Trophoblast cell (in vitro differentiated cells and primary cell): ENCODE results near the gene SDE2.

ENCODE experiments used
- DNase-seq, 2 donors: peaks; one replicate each; pipeline ENCODE4 v3.0.0-alpha.2; 2016
- H2AFZ ChIP-seq: 2 replicates; pipeline ENCODE4 v1.6.1; 2013; ENCODE audit warnings: low read length, moderate library complexity, mild to moderate bottlenecking; ENCODE audit not compliant: insufficient read depth, poor library complexity
- H2AK5ac ChIP-seq: 2 replicates; pipeline ENCODE4 v1.6.1; 2013; ENCODE audit warnings: mild to moderate bottlenecking, low read length
- H2BK120ac ChIP-seq: 2 replicates; pipeline ENCODE4 v1.6.1; 2013; ENCODE audit warnings: low read length, mild to moderate bottlenecking, moderate library complexity; ENCODE audit not compliant: insufficient read depth, poor library complexity
- H2BK12ac ChIP-seq: 2 replicates; pipeline ENCODE4 v1.6.1; 2013; ENCODE audit warnings: mild to moderate bottlenecking, low read length, moderate library complexity
- H2BK5ac ChIP-seq: 2 replicates; pipeline ENCODE4 v1.6.1; 2013; ENCODE audit warnings: low read length, low read depth, moderate library complexity, mild to moderate bottlenecking; ENCODE audit not compliant: poor library complexity
- H3K14ac ChIP-seq: 2 replicates; pipeline ENCODE4 v1.6.1; 2013; ENCODE audit warnings: mild to moderate bottlenecking, low read length
- H3K18ac ChIP-seq: 2 replicates; pipeline ENCODE4 v1.6.1; 2013; ENCODE audit warnings: mild to moderate bottlenecking, low read length
- H3K23ac ChIP-seq: 2 replicates; pipeline ENCODE4 v1.6.1; 2013; ENCODE audit warnings: low read length
- H3K27ac ChIP-seq: 2 replicates; pipeline ENCODE4 v1.5.1; 2013; ENCODE audit warnings: low read depth, mild to moderate bottlenecking, inconsistent platforms, low read length, moderate library complexity
- H3K27me3 ChIP-seq: 2 replicates; pipeline ENCODE4 v1.6.1; 2013; ENCODE audit warnings: inconsistent platforms, mild to moderate bottlenecking, low read length, moderate library complexity; ENCODE audit not compliant: insufficient read depth
- H3K36me3 ChIP-seq, 2 experiments: 1 replicate in 1 of 2; 2 replicates in 1 of 2; pipeline ENCODE4 v1.6.1; 2013; ENCODE audit warnings: low read length in 2 of 2, mild to moderate bottlenecking in 2 of 2, moderate library complexity in 1 of 2; ENCODE audit not compliant: insufficient read depth in 2 of 2, control insufficient read depth in 1 of 2
- H3K4ac ChIP-seq: 2 replicates; pipeline ENCODE4 v1.6.1; 2013; ENCODE audit warnings: low read depth, mild to moderate bottlenecking, low read length, moderate library complexity
- H3K4me1 ChIP-seq, 2 experiments: 1 replicate in 1 of 2; 2 replicates in 1 of 2; pipeline ENCODE4 v1.6.1; 2013; ENCODE audit warnings: low read length in 2 of 2, mild to moderate bottlenecking in 2 of 2, moderate library complexity in 1 of 2; ENCODE audit not compliant: insufficient read depth in 2 of 2, control insufficient read depth in 1 of 2
- H3K4me2 ChIP-seq: 2 replicates; pipeline ENCODE4 v1.6.1; 2013; ENCODE audit warnings: inconsistent platforms, mild to moderate bottlenecking, low read length, moderate library complexity
- H3K4me3 ChIP-seq: 2 replicates; pipeline ENCODE4 v1.5.1; 2013; ENCODE audit warnings: mild to moderate bottlenecking, low read depth, low read length, inconsistent platforms
- H3K79me1 ChIP-seq: one replicate; pipeline ENCODE4 v1.6.1; 2013; ENCODE audit warnings: low read length
- H3K79me2 ChIP-seq: 2 replicates; pipeline ENCODE4 v1.6.1; 2013; ENCODE audit warnings: low read length, mild to moderate bottlenecking; ENCODE audit not compliant: control insufficient read depth, insufficient read depth, poor library complexity
- H3K9ac ChIP-seq: 2 replicates; pipeline ENCODE4 v1.6.1; 2013; ENCODE audit warnings: mild to moderate bottlenecking, low read length
- H3K9me3 ChIP-seq: 2 replicates; pipeline ENCODE4 v1.6.1; 2013; ENCODE audit warnings: low read depth, mild to moderate bottlenecking, control low read depth, inconsistent platforms, low read length; ENCODE audit not compliant: insufficient read depth
- H4K12ac ChIP-seq: 2 replicates; pipeline ENCODE4 v1.6.1; 2013; ENCODE audit warnings: low read depth, mild to moderate bottlenecking, low read length, moderate library complexity
- H4K8ac ChIP-seq: 2 replicates; pipeline ENCODE4 v1.6.1; 2013; ENCODE audit warnings: low read depth, mild to moderate bottlenecking, low read length, moderate library complexity
- H4K91ac ChIP-seq: one replicate; pipeline ENCODE4 v1.6.1; 2013; ENCODE audit warnings: low read depth, mild to moderate bottlenecking, low read length, moderate library complexity
- WGBS: extraction: QIAGEN DNeasy Blood & Tissue Kit; methylation state at CpG from one replicate; pipeline ENCODE4 v1.1.7; 2013; ENCODE audit warnings: missing lambda C conversion rate; ENCODE audit not compliant: insufficient read length, insufficient coverage; ENCODE audit errors: extremely low coverage; 5-methylcytosine and 5-hydroxymethylcytosine counted together

Gene SDE2

GRCh38 chr1:226044514-226045101 lies 45.5 kb upstream of the SDE2 start:
- no peak overlapping the region for H2BK12ac ChIP-seq
- no peak overlapping the region for H3K4me3 ChIP-seq
- no CpG with 5 or more reads among the region's 4 CpGs for WGBS
- H3K27ac ChIP-seq: no peak overlapping the region
- H3K9ac ChIP-seq: no peak overlapping the region
- H3K27me3 ChIP-seq: no peaks in the 10 kb centered on the region
- no peak overlapping the region for H3K14ac ChIP-seq
- H2BK5ac ChIP-seq: no peak overlapping the region
- H2AK5ac ChIP-seq: no peak overlapping the region
- H3K4me1 ChIP-seq: no peaks in the 10 kb centered on the region
- H3K9me3 ChIP-seq: no peaks in the 10 kb centered on the region
- H3K23ac ChIP-seq: no peak overlapping the region
- H2BK120ac ChIP-seq: no peak overlapping the region
- no peak overlapping the region for H4K8ac ChIP-seq
- no peak overlapping the region for H3K18ac ChIP-seq
- H4K91ac ChIP-seq: no peak overlapping the region
- no peak overlapping the region for H3K4ac ChIP-seq
- no peak overlapping the region for H3K4me2 ChIP-seq
- H3K36me3 ChIP-seq: no peaks in the 10 kb centered on the region
- H3K79me2 ChIP-seq: no peaks in the 10 kb centered on the region
- H4K12ac ChIP-seq: no peak overlapping the region
- no peak overlapping the region for H2AFZ ChIP-seq
- no peak for DNase-seq
- H3K79me1 ChIP-seq: no peaks in the 10 kb centered on the region

GRCh38 chr1:226041419-226041818 lies 42.3 kb upstream of the SDE2 start:
- Histone ChIP-seq H3K4me1 (no peaks in the 10 kb centered on the region), H3K4me3 (no peak overlapping the region), H3K36me3 (no peaks in the 10 kb centered on the region), H3K79me1 (no peaks in the 10 kb centered on the region), H2AFZ (no peak overlapping the region), H3K14ac (no peak overlapping the region), H3K4ac (no peak overlapping the region), H4K12ac (no peak overlapping the region), H3K9me3 (no peaks in the 10 kb centered on the region), H2BK120ac (no peak overlapping the region), H3K27me3 (no peaks in the 10 kb centered on the region), H3K4me2 (no peak overlapping the region), H2BK5ac (no peak overlapping the region), H4K91ac (no peak overlapping the region), H3K9ac (no peak overlapping the region), H3K79me2 (no peaks in the 10 kb centered on the region), H2BK12ac (no peak overlapping the region), H3K18ac (no peak overlapping the region), H3K23ac (no peak overlapping the region), H3K27ac (no peak overlapping the region), H2AK5ac (no peak overlapping the region), H4K8ac (no peak overlapping the region)
- WGBS: no CpG with 5 or more reads among the region's 1 CpG
- DNase-seq: no peak

- Histone ChIP-seq H3K4me2 (no peak overlapping the region), H3K4me3 (no peak overlapping the region), H4K8ac (no peak overlapping the region), H3K79me2 (no peaks in the 10 kb centered on the region), H2BK12ac (no peak overlapping the region), H4K91ac (no peak overlapping the region), H3K9me3 (no peaks in the 10 kb centered on the region), H2BK5ac (no peak overlapping the region), H3K27ac (no peak overlapping the region), H3K18ac (no peak overlapping the region), H3K23ac (no peak overlapping the region), H3K9ac (no peak overlapping the region), H3K14ac (no peak overlapping the region), H2AFZ (no peak overlapping the region), H3K36me3 (no peaks in the 10 kb centered on the region), H4K12ac (no peak overlapping the region), H2BK120ac (no peak overlapping the region), H3K79me1 (no peaks in the 10 kb centered on the region), H3K27me3 (no peaks in the 10 kb centered on the region), H3K4me1 (peaks cover 3 to 4% of the 10 kb centered on the region in 2 experiments), H3K4ac (no peak overlapping the region), H2AK5ac (no peak overlapping the region)
- no CpG with 5 or more reads among the region's 1 CpG for WGBS
- DNase-seq: no peak
Measured at GRCh38 chr1:226038661-226039060, 39.5 kb upstream of the SDE2 start.

- WGBS: no CpG with 5 or more reads among the region's 5 CpGs
- Histone ChIP-seq H3K36me3 (no peaks in the 10 kb centered on the region), H4K12ac (no peak overlapping the region), H3K4me1 (peaks cover 3 to 5% of the 10 kb centered on the region in 2 experiments), H3K9me3 (no peaks in the 10 kb centered on the region), H3K27ac (no peak overlapping the region), H4K91ac (no peak overlapping the region), H3K27me3 (no peaks in the 10 kb centered on the region), H2AK5ac (no peak overlapping the region), H2BK120ac (no peak overlapping the region), H3K79me1 (no peaks in the 10 kb centered on the region), H3K4ac (no peak overlapping the region), H3K9ac (no peak overlapping the region), H3K4me2 (no peak overlapping the region), H3K79me2 (no peaks in the 10 kb centered on the region), H2BK5ac (no peak overlapping the region), H4K8ac (no peak overlapping the region), H3K14ac (no peak overlapping the region), H3K23ac (no peak overlapping the region), H2AFZ (no peak overlapping the region), H2BK12ac (no peak overlapping the region), H3K4me3 (no peak overlapping the region), H3K18ac (no peak overlapping the region)
- no peak for DNase-seq
Measured at GRCh38 chr1:226035915-226036314, 36.8 kb upstream of the SDE2 start.
